Measurements from ENCODE around the gene TM4SF4. TPM values are rescaled to one million over a fixed set of nuclear protein-coding genes. Genes with fewer than 3 reads are reported as not detected.

Gene TM4SF4
- polyA plus RNA-seq, 1 donor (not counting 4 experiments of a cell fraction or from before 2014, with no cell fraction given): not detected

DNA sequence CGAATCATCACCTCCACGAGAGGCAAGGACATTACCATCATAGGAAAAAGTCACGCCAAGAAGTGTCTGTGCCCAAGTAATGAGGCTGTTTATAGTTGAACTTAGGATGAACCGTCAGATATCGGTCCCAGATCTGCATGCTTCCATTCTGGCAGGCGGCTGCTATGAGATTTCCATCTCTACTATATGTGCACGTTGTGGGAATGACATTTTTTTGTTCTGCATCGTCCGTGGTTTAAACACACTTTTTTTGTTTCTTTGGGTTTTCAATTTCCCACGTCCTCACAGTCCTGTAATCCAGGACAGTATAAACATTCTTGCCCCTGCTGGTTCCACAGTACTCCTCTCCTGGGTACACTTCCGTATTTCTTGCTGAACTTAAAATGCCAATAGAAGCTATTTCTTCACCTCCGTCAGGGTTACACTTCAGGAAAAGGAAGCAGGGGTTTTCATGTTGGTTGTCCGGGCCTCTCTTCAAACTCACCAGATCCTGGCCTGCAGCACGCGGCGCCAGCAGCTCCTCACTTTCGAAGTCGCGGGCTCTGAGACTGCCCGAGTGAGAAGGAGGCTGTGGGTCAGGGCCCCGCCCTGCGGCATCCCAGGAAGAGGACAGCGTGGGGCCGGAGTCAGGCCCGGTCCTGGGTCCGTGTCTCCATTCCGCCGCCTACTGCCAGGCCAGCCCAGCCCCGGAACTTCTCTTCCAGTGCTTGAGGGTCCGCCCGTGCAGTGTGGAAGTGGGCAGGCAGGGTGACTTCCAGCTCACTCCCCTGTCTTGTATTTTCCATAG lies 9.8 kb upstream of the TM4SF4 start:
- H3K27ac ChIP-seq (ENCODE audit: control insufficient read depth, insufficient read depth, low read length): no peak overlapping the region
- no peaks in the 10 kb centered on the region for H3K36me3 ChIP-seq (ENCODE audit: control insufficient read depth in 2 of 2, extremely low read depth in 1 of 2, insufficient read depth in 2 of 2, low read length in 2 of 2)
- no peak overlapping the region for H3K9ac ChIP-seq (ENCODE audit: control insufficient read depth, extremely low read depth, insufficient read depth, low read length)
- DNase-seq (ENCODE audit: low read depth, low spot score): no peak
- no peak for FAIRE-seq
- H3K4me3 ChIP-seq (ENCODE audit: control insufficient read depth in 2 of 3, extremely low read depth in 1 of 3, insufficient read depth in 2 of 3, low read depth in 1 of 3, low read length in 3 of 3): no peak overlapping the region
- no peaks in the 10 kb centered on the region for H4K20me1 ChIP-seq (ENCODE audit: control insufficient read depth, extremely low read depth, insufficient read depth, low read length)
- no peaks in the 10 kb centered on the region for H3K27me3 ChIP-seq (ENCODE audit: control insufficient read depth, extremely low read depth, insufficient read depth, low read length)
- dilution Hi-C loops (cut with MboI; ENCODE audit: extremely low pct_ligation_motif_present, low sequenced_read_pairs): no loop called here
- no peak for TF ChIP-seq EZH2 (IDR thresholded peaks at IDR 0.05; ENCODE audit: low read length)
- TF ChIP-seq, protein P1, sequence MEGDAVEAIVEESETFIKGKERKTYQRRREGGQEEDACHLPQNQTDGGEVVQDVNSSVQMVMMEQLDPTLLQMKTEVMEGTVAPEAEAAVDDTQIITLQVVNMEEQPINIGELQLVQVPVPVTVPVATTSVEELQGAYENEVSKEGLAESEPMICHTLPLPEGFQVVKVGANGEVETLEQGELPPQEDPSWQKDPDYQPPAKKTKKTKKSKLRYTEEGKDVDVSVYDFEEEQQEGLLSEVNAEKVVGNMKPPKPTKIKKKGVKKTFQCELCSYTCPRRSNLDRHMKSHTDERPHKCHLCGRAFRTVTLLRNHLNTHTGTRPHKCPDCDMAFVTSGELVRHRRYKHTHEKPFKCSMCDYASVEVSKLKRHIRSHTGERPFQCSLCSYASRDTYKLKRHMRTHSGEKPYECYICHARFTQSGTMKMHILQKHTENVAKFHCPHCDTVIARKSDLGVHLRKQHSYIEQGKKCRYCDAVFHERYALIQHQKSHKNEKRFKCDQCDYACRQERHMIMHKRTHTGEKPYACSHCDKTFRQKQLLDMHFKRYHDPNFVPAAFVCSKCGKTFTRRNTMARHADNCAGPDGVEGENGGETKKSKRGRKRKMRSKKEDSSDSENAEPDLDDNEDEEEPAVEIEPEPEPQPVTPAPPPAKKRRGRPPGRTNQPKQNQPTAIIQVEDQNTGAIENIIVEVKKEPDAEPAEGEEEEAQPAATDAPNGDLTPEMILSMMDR (optimal IDR thresholded peaks at IDR 0.05 in 1 of 3, IDR thresholded peaks at IDR 0.05 in 1 of 3, conservative IDR thresholded peaks at IDR 0.05 in 1 of 3; ENCODE audit: extremely low read depth in 1 of 3, insufficient read depth in 2 of 3, low read length in 3 of 3): no peak
- H3K4me2 ChIP-seq (ENCODE audit: control insufficient read depth, extremely low read depth, insufficient read depth, low read depth, low read length): no peak overlapping the region
- no peaks in the 10 kb centered on the region for H3K79me2 ChIP-seq (ENCODE audit: control insufficient read depth, insufficient read depth, low read length)
- H3K9me3 ChIP-seq (ENCODE audit: control insufficient read depth, low read depth, low read length): no peaks in the 10 kb centered on the region
- peaks cover 15% of the 10 kb centered on the region for H3K4me1 ChIP-seq (ENCODE audit: control insufficient read depth, extremely low read depth, insufficient read depth, low read length)
- no peak overlapping the region for H2AFZ ChIP-seq (ENCODE audit: control insufficient read depth, low read length)
- H3K9me1 ChIP-seq (ENCODE audit: control insufficient read depth, extremely low read depth, insufficient read depth, low read length): no peaks in the 10 kb centered on the region

DNA sequence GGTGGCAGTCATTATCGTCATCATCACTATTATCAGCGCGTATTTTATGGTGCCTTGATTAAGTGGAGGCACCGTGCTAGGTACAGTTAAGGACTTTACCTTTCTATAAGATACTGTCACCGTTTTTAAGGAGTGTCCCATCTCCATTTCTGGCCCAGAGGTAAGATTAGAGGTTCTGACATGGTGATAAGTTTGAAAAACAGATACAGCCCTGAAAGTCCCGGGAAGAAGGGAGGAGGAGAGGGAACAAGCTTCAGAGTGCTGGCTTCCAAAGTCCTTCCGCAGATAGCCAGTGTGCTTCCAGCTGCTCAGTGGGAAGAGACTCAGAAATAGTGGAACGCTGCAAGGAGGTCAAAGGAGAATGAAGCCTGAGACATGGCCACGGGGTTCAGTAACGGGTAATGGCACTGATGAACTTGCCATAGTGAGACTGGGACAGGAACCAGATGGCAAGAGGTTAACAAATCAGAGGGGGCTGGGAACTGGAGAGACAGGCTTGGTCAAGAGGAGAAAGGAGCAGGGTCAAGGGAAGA lies 9.1 kb upstream of the TM4SF4 start:
- H3K27me3 ChIP-seq (ENCODE audit: control insufficient read depth, extremely low read depth, insufficient read depth, low read length): no peaks in the 10 kb centered on the region
- dilution Hi-C loops (cut with MboI; ENCODE audit: extremely low pct_ligation_motif_present, low sequenced_read_pairs): no loop called here
- DNase-seq (ENCODE audit: low read depth, low spot score) (no peak), FAIRE-seq (no peak)
- no peaks in the 10 kb centered on the region for H3K36me3 ChIP-seq (ENCODE audit: control insufficient read depth in 2 of 2, extremely low read depth in 1 of 2, insufficient read depth in 2 of 2, low read length in 2 of 2)
- no peak overlapping the region for H2AFZ ChIP-seq (ENCODE audit: control insufficient read depth, low read length)
- H3K4me3 ChIP-seq (ENCODE audit: control insufficient read depth in 2 of 3, extremely low read depth in 1 of 3, insufficient read depth in 2 of 3, low read depth in 1 of 3, low read length in 3 of 3): no peak overlapping the region
- TF ChIP-seq EZH2 (IDR thresholded peaks at IDR 0.05; ENCODE audit: low read length): no peak
- TF ChIP-seq, protein P1 (optimal IDR thresholded peaks at IDR 0.05 in 1 of 3, IDR thresholded peaks at IDR 0.05 in 1 of 3, conservative IDR thresholded peaks at IDR 0.05 in 1 of 3; ENCODE audit: extremely low read depth in 1 of 3, insufficient read depth in 2 of 3, low read length in 3 of 3): no peak
- H3K4me1 ChIP-seq (ENCODE audit: control insufficient read depth, extremely low read depth, insufficient read depth, low read length): peaks cover 15% of the 10 kb centered on the region
- no peak overlapping the region for H3K4me2 ChIP-seq (ENCODE audit: control insufficient read depth, extremely low read depth, insufficient read depth, low read depth, low read length)
- no peaks in the 10 kb centered on the region for H3K79me2 ChIP-seq (ENCODE audit: control insufficient read depth, insufficient read depth, low read length)
- no peak overlapping the region for H3K27ac ChIP-seq (ENCODE audit: control insufficient read depth, insufficient read depth, low read length)
- no peaks in the 10 kb centered on the region for H3K9me1 ChIP-seq (ENCODE audit: control insufficient read depth, extremely low read depth, insufficient read depth, low read length)
- no peaks in the 10 kb centered on the region for H4K20me1 ChIP-seq (ENCODE audit: control insufficient read depth, extremely low read depth, insufficient read depth, low read length)
- no peaks in the 10 kb centered on the region for H3K9me3 ChIP-seq (ENCODE audit: control insufficient read depth, low read depth, low read length)
- no peak overlapping the region for H3K9ac ChIP-seq (ENCODE audit: control insufficient read depth, extremely low read depth, insufficient read depth, low read length)

Data from keratinocyte (primary cell).